ENCODE results near the gene TNXB.
"Not testable (repeated sequence)": the region's sequence is repeated elsewhere in the genome, so short reads cannot be mapped to it uniquely, and the experiment has no call there.

TNXB gene

DNA sequence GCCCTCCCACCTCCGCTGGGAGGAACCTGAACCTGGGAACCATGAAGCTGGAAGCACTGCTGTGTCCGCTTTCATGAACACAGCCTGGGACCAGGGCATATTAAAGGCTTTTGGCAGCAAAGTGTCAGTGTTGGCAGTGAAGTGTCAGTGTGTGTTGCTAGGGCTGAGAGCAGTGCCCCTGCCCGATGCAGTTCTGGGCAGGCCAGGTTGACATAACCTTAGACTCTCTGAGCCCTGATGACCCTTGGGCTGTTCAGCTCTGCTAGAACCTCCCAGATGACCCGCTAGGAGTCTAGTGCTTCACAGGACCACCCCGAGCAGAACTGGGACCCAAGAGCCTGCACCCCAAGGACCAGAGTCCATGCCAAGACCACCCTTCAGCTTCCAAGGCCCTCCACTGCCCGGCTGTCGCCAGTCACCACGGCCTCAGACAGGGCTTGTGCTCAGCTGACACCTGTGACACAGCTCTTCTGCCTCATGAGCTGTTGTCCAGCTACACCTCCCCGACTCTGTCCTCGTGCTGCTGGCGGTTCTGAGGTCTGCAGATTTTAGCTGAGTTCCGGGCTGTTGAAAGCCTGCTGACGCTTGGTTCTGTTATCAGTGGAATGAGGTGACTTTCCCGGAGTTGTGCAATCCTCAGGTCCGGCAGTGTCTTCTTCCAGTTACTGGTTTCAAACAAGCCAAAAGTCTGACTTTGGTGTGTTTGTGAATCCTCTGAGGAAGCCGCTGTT, 73.7 kb downstream of the TNXB start:
- not testable (repeated sequence) for DNase-seq

DNA sequence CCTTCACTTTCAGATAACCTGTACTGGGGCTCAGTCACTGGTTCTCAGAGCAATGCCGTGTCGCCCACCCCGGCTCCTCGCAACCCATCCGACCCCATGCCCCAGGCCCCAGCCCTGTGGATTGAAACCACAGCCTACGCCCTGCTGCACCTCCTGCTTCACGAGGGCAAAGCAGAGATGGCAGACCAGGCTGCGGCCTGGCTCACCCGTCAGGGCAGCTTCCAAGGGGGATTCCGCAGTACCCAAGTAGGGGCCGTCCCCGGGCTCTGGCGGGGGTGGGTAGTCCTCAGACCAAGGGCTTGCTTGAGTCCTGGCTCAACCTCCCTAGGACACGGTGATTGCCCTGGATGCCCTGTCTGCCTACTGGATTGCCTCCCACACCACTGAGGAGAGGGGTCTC, 79.6 kb downstream of the TNXB start:
- not testable (repeated sequence) for DNase-seq

DNA sequence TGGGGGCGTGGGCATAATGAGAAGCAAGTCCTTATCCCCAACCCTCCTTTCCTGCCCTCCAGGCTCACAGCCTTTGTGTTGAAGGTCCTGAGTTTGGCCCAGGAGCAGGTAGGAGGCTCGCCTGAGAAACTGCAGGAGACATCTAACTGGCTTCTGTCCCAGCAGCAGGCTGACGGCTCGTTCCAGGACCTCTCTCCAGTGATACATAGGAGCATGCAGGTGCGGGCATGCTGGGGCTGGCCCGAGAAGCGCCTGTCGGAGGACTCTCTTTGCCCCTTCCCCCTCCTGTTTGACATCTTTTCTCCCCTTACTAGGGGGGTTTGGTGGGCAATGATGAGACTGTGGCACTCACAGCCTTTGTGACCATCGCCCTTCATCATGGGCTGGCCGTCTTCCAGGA, 80.5 kb downstream of the TNXB start:
- not testable (repeated sequence) for DNase-seq

DNA sequence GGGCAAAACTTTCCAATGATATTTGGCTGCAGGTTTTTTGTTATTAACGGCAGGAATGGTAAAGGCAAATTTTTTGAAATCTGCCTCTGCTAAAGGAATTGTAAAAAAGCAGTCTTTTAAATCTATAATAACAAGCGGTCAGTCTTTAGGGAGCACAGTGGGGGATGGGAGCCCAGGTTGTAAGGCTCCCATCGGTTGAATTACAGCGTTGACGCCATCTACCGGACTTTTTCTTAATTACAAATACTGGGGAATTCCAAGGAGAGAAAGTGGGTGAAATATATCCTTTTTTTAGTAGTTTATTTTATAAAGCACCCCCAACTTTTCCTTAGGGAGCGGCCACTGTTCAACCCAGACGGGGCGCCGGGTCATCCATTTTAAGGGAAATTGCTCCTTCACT, 87.0 kb downstream of the TNXB start:
- DNase-seq, result not testable (repeated sequence)

DNA sequence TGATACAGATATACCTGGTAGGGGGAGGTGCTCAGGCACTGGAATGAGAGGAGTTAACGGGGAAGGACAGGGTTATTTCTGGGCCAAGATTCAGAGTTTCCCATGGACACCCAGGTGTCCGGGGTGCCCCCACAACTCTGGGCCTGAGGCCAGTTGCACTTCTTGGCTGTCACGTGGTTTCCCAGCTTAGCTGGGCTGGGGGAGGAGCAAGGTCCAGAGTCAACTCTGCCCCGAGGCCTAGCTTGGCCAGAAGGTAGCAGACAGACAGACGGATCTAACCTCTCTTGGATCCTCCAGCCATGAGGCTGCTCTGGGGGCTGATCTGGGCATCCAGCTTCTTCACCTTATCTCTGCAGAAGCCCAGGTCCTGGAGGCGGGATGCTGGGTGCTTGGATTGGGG, 94.6 kb downstream of the TNXB start, which contains the start of gene C4B:
Gene C4B, plus strand, starts transcription at position 249 of the 400 bp plus-strand sequence. Its CDS starts 51 bp downstream, at position 300.
- not testable (repeated sequence) for DNase-seq

DNA sequence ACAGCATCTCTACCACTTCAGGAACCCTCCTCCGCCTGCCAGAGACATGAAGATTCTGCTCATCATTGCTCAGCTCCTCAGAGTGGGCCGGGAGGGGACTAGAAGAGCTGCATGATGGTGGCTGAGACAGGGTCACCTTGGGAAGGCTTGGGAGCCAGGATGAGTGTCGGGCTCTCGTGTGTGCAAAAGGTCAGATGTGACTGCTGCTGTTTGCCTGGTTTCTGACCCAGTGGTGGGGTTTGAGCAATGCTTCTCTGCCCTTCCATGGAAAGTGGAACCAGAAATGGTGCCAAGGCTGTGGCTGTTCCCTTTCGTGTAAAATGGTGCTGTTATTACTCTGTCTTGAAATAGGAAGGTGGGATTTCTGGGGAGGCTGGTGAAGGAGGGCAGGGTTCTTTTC, 95.4 kb downstream of the TNXB start:
- DNase-seq, result not testable (repeated sequence)

DNA sequence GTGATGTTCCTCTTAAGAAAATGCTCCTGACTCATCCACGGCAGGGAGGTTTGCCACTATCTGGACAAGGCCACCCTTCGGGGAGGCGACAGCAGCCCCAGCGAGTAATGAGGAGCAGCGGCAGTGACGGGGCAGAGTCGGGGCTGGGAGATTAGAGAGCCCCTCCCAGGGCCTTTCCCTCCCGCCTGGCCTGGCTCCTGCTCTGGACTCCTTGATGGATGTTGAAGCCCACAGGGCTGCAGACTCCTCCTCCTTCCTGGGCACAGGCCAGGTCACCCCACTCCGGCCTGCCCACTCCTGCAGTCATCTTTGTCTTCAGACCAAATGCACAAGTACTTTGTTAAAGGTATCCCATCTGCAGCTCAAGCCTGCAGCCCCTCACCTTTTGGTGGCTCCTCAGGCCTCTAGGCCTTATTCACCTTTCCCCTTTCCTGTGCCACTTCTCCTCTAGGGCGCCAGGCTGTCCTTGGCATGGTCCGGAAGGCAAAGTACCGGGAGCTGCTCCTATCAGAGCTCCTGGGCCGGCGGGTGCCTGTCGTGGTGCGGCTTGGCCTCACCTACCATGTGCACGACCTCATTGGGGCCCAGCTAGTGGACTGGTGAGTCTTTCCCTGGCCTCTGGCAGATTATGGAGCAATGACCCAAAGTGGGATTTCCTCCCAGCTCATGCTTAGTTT, 96.1 kb downstream of the TNXB start:
- not testable (repeated sequence) for DNase-seq

DNA sequence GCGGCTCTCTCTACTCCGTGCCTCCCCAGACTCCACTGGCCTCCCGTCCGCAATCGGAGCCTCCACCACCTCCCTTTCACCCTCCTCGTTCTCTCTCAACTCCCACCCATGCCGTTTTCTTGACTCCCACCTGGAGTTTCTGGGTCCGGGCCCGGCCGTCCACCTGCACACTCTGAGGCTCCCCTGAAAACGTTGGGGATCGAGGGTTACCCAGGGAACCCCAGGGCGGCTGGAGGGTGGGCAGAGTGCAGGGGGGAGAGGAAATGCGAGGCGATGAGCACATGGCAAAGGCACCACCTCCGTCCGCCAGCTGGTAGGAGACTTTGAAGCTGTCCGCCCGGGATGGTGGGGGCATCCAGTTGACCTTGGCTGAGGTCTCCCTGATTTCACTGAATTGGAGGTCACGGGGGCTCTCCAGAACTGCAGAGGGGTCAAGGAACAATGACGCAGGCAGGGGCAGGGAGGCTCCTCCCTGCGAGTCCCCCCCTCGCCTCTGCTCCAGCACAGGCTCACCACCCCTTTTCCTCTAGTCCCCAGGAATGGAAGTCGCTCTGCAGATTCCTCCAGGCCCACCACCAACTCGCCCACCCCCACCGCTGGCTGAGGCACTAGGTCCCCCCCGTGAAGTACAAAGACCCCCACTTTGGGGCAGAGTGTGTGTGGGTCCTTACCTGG, 98.1 kb downstream of the TNXB start:
- DNase-seq, result not testable (repeated sequence)

DNA sequence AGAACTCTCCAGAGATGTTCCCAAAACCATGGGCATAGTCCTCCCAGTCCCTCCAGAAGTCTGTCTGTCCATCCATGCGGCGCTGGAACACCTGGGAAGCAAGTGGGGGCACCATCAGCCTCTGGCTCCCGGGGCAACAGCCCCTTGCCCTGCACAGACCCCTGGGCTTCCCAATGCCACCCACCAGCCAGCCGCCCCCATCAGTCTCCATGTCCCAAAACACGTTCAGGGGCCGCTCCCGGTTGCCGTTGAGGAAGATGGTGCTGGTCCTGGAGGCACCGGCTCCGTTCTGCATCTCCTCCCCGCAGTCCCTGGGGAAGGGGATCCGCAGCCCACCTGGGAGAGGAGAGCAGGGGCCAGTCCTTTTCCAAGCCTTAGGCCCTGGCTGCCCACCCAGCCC, 99.6 kb downstream of the TNXB start:
- DNase-seq, result not testable (repeated sequence)

DNA sequence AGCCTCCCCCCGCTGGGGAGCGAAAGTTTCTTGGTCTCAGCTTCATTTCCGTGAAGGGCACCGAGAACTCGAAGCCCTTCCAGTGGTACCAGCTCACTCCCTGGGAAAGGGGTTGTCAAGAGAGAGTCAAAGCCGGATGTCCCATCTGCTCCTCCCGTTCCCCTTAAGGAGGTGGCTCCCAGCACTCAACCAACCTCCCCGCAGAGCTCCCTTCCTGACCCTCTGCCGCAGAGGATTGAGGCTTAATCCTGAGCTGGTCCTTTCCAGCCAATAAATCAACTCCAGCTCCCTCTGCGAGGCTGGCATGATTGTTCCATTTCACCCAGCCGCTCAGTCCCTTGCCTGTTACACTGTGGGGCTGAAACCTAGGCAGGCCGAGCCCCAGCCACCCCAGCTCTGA, 100.5 kb downstream of the TNXB start:
- not testable (repeated sequence) for DNase-seq

DNA sequence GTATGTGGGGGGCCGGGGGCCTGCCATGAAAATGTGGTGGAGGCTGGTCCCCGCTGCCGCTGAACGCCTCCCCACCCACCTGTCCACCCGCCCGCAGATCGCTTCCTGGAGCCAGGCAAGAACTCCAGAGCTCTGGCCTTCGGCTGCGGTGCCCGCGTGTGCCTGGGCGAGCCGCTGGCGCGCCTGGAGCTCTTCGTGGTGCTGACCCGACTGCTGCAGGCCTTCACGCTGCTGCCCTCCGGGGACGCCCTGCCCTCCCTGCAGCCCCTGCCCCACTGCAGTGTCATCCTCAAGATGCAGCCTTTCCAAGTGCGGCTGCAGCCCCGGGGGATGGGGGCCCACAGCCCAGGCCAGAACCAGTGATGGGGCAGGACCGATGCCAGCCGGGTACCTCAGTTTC, 101.1 kb downstream of the TNXB start:
- not testable (repeated sequence) for DNase-seq

DNA sequence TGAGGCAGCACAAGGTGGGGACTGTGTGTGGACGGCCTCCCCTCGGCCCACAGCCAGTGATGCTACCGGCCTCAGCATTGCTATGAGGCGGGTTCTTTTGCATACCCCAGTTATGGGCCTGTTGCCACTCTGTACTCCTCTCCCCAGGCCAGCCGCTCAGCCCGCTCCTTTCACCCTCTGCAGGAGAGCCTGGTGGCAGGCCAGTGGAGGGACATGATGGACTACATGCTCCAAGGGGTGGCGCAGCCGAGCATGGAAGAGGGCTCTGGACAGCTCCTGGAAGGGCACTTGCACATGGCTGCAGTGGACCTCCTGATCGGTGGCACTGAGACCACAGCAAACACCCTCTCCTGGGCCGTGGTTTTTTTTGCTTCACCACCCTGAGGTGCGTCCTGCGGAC, 102.1 kb downstream of the TNXB start:
- not testable (repeated sequence) for DNase-seq

DNA sequence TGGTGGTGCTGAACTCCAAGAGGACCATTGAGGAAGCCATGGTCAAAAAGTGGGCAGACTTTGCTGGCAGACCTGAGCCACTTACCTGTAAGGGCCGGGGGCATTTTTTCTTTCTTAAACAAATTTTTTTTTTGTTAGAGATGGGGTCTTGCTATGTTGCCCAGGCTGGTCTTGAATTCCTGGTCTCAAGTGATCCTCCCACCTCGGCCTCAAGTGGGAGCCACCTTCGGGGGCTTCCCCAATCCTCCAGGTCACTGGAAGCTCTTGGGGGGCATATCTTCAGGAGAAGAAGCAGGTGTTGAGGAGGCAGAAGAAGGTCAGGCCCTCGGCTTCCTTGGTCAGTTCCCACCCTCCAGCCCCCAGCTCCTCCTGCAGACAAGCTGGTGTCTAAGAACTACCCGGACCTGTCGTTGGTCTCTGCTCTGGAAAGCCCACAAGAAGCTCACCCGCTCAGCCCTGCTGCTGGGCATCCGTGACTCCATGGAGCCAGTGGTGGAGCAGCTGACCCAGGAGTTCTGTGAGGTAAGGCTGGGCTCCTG, 103.1 kb downstream of the TNXB start:
- DNase-seq, result not testable (repeated sequence)

DNA sequence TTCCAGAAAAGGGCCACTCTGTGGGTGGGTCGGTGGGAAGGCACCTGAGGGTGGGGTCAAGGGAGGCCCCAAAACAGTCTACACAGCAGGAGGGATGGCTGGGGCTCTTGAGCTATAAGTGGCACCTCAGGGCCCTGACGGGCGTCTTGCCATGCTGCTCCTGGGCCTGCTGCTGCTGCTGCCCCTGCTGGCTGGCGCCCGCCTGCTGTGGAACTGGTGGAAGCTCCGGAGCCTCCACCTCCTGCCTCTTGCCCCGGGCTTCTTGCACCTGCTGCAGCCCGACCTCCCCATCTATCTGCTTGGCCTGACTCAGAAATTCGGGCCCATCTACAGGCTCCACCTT, 103.6 kb downstream of the TNXB start:
- DNase-seq, result not testable (repeated sequence)

DNA sequence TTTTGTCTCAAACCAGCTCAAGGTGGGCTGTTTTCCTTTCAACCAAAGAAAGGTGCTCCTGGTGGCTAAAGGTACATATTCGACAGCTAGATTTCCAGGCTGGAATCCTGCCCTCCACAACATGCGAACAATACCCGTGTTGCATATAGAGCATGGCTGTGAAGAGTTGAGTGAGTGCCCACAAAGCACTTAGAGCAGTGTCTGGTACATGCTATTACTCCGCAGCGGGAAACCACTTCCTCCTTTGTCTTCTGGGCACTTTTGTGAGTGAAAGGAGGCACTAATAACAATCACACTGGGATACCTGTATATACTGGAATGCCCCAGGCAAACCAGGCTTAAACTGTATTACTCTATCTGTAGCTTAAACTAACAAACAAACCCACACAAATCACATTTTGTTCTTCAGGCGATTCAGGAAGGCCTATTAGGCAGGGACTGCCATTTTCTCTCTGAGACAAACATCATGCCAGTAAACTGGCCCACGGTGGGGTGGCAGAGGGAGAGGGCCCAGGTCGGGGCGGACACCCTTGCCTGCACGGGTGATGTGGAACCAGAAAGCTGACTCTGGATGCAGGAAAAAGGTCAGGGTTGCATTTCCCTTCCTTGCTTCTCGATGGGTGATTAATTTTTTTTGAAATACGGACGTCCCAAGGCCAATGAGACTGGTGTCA, 104.1 kb downstream of the TNXB start:
- DNase-seq, result not testable (repeated sequence)

DNA sequence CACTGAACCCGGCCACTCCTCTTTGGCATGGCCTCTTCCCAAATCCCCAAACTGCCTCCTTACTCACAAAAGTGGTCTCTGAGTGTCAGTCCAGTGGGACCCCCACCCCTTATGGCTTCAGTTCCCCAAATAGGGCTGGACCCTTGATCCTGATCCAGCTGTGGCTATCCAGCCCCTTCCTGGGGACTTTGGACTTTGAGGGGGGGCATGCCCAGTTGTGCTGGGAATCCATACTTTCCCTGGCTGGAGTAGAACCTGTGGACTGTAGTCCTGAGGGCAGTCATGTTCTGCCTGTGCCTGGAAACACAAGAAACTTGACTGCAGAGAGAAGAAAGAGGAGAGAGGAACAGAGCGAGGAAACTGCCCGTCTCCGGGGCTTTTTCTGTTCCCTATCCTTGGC, 104.7 kb downstream of the TNXB start:
- not testable (repeated sequence) for DNase-seq

DNA sequence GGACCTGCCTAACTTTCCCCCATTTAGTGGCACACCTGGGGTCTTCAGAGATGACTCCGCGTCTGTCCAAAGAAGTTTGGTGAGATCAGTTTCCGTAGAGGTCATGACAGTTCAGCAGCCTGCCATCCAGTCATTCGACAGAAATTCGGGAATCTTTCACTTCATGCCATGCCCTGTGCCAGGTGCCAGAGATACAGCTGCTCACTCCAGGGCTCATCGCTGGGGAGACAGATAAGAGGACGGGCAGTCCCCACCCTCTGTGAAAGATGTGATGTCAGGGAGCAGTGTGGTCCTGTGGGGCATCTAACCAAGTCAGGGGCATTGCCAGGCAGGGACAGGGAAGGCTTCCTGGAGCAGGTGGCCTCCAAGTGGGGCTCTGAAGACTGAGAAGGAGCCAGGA, 105.8 kb downstream of the TNXB start:
- not testable (repeated sequence) for DNase-seq

DNA sequence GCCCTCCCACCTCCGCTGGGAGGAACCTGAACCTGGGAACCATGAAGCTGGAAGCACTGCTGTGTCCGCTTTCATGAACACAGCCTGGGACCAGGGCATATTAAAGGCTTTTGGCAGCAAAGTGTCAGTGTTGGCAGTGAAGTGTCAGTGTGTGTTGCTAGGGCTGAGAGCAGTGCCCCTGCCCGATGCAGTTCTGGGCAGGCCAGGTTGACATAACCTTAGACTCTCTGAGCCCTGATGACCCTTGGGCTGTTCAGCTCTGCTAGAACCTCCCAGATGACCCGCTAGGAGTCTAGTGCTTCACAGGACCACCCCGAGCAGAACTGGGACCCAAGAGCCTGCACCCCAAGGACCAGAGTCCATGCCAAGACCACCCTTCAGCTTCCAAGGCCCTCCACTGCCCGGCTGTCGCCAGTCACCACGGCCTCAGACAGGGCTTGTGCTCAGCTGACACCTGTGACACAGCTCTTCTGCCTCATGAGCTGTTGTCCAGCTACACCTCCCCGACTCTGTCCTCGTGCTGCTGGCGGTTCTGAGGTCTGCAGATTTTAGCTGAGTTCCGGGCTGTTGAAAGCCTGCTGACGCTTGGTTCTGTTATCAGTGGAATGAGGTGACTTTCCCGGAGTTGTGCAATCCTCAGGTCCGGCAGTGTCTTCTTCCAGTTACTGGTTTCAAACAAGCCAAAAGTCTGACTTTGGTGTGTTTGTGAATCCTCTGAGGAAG, 106.4 kb downstream of the TNXB start:
- not testable (repeated sequence) for DNase-seq

DNA sequence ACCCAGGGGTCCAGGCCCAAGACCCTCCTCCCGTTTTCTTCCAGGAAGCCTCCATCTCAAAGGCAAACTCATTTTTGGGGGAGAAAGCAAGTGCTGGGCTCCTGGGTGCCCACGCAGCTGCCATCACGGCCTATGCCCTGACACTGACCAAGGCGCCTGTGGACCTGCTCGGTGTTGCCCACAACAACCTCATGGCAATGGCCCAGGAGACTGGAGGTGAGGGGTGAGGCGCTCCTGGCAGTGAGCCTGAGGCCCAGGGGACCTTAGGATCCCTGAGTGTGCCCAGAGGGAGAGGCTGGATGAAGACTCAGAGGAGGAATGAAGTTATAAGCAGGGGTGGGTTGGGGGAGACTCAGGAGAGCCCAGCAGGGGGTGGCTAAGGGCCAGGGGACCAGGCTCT, 112.8 kb downstream of the TNXB start:
- not testable (repeated sequence) for DNase-seq

DNA sequence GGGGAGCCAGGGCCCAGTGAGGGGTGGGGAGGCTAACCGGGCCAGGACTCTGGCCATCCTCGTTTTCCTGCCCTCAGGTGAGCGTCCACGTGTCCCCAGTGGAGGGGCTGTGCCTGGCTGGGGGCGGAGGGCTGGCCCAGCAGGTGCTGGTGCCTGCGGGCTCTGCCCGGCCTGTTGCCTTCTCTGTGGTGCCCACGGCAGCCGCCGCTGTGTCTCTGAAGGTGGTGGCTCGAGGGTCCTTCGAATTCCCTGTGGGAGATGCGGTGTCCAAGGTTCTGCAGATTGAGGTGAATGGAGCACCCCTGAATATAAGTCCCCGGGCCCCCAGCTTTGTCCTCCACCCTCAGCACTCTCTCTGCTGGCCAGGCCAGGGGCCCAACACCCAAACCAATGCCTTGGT, 114.7 kb downstream of the TNXB start:
- DNase-seq, result not testable (repeated sequence)
